ENCODE results near the gene LCN10.
A peak's percentile ranks its signal among the peaks of the same experiment; 100 is the strongest.

Gene LCN10

DNA sequence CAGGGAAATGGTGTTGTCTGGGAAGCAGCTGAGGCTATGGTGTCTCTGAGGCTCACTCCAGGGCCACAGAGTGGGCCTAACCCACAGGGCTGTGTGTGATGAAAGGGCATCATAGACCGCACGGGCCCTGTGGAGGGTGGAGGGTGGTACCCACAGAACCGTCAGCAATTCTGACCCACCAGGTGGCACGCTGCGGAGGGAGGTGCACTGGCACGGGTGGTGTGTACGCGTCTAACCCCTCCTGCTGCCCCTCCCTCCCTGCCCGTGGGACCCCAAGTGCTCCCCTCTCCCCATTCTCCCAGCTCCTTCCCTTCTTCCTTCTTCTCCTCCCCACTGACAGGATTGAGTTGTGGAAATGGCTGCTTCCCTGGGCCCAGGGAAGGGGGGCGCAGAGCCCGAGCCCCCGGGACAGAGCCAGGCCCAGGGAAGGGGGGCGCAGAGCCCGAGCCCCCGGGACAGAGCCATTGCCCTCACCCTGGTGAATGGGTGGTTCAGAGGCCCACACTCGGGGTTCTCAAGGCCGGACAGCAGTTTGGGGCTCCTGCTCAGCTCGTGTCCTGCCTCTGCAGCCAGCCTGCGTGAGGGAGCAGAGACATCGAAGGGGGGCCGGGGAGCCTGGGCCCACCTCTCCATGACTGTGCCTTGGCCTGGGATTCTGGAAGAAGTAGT, 6.8 kb downstream of the LCN10 start:
- DNase-seq: no peak

DNA sequence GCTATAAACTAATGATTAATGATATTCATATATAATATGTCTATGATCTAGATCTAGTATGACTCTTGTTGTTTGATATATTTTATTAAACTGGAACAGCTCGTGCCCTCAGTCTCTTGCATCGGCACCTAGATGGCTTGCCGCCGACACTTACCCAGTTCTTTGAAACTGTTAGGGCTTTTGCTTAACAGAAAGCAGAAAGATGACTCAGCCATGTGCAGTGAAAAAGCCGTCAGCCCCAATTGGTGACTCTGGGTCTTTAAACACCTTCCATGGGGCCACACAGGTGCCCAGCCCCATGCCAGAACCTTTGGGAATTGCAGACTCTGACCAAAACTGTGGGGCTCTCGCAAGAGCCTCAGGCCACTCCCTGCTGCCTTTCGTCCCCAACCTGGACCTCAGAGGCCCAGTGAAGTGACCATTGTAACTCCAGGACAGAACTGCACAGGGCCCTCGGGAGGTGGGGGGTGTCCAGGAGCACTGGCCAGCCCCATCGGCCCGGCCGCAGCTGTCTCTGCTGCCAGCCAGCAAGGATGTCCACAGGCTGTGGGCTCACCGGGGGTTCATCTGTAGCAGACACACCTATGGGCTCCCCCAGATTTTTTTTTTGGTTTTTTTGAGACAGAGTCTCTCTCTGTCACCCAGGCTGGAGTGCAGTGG, 7.8 kb downstream of the LCN10 start:
- no peak for DNase-seq

DNA sequence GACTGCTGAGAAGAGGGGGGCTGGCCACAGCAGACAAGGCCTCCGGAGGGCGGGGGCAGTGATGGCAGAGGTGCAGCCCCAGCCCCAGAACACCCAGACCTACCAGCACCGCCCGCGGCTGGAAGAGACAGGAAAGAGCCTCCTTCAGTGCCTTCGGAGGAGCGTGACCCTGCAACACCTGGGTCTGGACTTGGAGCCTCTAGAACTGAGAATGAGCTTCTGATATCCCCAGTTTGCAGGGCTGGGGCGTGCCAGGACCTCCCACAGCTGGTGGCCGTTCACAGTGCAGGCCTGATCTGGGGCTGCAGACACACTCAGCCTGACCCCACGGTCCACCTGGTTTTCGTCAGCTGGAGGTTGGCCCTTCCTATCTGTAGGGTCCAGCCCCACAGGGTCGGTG, 9.1 kb downstream of the LCN10 start:
- no peak for DNase-seq

DNA sequence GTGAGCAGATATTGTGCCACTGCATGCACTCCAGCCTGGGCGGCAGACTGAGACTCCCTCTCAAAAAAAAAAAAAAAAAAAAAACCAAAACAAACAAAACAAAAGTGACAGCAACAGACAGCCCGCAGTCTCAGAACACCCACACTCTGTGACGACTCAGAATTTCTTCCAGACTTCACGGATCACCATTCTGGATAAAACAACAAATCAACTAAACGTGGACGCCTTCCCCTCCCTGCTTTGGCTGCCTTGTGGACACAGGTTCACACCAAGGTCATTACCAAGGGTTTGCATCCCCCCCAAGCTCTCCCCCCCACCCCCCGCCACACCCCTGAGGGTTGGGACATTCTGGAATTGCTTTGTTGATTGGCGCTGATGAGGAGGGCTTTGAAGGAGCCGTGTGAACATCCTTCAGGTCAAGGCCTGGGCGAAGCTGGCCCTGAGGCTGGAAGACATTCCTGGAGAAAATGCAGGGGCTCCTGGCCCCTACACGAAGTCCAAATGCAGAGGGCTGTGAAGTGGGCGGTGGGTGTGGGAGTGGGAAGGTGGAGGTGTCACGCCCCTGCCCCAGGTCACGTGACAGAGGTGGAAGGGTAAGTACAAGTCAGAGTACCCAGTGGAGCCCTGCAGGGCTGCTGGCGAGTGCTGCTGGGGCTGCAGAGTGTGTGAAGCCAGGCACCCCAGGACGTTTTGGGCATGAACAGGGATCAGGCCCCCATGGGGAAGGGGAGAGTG, 10.1 kb downstream of the LCN10 start:
- no peak for DNase-seq

DNA sequence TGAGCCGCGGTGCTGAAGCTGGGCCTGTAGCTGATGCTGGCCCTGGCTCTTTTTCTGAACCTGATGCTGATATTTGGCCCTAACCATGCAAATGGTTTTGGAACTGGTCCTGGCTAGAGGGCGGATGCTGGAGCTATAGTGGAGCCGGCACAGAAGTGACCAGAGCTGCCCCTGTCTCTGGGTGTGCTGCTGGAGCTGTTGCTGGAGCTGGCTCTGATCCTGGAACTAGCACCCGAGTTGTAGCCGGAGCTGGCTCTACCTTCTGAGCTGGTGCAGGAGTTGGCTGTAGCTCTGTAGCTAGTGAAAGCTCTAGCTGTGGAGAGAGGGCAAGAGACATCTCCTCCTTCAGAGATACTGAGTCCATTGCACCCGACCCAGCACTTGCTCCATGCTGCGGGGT, 12.8 kb downstream of the LCN10 start:
- no peak for DNase-seq

DNA sequence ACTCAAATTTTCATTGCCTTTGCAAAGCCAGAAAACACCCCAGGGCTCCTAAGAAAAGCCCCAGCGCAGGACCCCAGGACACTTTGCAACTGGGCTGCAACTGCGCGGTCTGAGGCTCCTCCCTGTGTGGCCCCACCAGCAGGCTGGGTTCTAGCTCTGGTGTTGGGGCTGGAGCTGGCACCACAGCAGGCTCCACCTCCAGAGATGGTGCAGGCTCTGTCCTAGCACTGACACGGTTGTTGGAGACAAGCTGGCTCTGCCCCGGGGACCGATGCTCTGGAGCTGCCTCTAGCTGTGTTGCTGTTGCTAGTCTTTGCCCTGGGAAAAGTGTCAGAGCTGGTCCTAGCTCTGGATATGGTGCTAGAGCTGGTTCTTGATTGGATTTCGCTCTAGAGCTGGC, 13.6 kb downstream of the LCN10 start:
- DNase-seq: no peak

DNA sequence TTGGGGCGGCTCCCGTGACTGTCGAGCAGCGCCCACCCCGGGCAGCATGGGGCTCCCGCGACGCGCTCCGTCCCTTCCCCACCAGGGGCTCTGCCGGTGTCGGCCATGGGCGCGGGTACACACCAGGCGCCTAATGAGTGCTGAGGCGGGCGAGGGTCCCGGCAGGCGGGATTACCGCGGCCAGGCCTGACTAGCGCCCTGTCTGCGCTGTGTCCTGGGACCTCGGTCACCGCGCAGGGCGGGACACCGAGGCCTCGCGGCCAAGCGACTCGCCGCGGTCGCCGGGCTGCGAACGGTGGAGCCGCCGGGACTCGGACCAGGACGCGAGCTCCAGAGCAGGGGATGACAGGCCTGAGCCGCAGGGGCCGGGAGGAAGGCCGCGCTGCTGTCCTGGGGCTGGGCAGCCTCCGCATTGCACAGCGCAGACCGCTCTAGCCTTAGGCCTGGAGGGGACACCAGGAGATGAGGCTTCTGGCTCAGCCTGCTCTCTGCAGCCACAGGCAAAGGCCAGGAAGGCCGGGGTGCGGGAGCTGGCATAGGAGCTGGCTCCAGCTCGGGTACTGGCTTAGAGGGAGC, 14.1 kb downstream of the LCN10 start:
- no peak for DNase-seq

DNA sequence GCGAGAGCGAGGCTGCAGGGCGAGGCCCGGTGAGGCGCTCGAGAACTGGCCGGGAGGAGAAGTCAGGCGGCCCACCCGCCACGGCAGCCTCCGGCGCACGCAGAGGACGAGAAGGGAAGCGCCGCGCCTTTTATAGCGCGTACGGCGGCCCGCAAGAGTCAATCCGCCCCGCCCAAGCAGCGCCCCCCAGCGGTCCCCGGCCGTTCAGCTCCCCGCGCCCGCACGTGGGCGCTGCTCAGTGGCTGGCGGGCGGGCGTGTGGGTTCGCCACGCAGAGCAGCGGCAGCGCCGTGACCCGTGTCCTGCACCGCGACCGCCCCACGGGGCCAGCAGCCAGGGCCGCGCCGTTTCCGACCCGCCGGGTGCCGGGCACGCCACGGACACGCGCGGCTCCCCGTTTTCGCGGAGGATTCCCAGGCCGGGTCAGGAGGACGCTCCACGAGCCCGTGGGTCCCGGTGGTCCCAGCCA, 14.6 kb downstream of the LCN10 start:
- peak; percentile 92 for DNase-seq

DNA sequence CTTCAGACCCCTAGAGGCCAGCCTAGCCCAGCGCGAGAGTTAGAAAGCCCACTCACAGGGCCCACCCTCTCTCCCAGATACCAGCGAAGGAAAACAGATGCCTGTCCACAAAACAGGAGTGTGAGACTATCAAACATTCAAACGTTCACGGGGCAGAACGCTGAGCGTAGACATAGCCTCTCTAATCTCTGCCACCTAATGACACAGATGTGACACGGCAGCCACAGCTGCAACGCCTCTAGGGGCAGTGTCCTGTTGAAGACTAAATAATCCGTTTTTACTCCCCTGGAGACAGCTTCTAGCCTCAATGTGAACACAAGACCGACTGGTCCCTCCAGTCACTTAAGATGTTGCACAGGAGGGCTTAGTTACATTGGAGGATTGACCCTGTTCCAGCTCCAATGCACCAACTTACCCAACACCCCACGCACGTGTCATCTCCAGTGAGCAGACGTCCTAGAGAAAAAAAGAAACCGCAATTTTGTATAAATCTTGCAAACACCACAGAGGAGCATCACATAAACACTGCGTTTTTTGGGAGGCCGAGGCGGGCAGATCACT, 16.0 kb downstream of the LCN10 start:
- DNase-seq: peak; percentile 64

DNA sequence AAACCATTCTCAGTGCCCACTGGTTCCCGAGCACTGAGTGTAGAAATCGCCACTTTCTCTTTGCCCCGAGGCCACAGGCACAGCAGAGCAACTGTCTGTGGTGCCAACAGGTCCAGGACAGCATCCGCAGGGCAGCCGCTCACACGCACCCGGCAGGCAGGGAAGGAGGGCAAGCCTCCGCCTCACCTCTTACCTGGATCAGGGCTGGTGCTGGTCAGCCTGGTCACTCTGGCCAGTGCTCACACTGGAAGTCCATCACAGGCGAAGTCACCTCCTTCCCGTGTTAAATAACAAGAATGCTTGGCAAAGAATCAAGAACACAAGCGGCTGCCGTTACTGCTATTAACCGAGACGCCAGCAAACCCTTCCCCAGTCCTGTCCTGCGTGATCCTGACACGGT, 16.6 kb downstream of the LCN10 start:
- DNase-seq: no peak

DNA sequence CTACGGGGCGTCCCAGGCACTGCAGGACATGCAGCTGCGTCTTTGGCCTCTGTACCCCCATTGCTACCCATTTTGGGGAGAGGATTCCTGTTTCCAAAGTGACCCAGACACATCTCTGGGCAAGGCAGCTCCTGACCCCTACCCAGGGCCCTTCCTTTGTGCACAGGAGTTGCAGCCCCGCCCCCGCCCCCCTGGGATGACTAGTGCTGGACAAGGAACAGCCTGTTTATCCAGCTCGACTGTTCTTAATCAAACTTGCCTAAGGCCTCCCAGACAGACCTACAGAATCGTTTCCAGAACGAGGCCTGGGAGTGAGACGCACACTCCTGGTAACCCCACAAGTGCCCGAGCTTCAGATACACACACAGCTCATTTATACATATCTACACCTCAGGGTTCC, 17.1 kb downstream of the LCN10 start:
- no peak for DNase-seq

DNA sequence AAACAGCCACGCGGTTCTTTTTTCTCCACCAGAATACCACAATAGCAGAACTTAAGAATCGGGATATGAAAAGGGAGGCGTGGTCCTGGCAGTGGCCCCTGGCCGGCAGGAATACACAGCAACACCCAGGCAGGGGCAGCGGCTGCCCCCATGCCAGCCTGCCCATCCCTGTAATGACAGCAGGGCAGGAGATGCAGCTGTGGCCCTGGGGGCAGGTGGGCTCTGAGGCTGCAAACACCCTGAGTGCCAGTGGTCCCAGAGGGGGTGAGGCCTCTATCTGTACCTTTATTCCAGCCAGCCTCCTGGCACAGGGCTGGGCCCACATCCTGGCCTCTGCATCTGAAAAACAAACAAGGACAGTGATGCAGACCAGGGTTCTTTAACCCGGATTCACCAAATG, 18.0 kb downstream of the LCN10 start:
- DNase-seq: no peak

DNA sequence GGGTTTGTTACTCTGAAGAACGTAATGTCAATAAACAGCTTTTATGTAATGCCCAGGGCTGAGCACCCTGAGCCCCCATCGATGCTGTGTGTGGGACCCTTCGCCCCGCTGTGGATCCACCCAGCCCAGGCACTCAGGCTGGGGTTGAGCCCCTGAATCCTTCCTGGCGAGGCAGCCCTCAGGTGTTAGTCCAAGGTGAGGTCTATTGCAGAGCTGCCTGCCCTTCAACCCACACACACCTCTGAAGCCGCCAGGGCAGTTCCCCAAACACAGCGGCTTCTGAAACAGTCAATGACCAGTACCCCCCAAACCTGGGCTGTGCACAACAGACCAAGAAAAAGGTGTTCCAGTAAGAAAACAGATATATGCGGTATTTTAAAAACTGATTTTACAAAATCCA, 18.8 kb downstream of the LCN10 start:
- DNase-seq: no peak

DNA sequence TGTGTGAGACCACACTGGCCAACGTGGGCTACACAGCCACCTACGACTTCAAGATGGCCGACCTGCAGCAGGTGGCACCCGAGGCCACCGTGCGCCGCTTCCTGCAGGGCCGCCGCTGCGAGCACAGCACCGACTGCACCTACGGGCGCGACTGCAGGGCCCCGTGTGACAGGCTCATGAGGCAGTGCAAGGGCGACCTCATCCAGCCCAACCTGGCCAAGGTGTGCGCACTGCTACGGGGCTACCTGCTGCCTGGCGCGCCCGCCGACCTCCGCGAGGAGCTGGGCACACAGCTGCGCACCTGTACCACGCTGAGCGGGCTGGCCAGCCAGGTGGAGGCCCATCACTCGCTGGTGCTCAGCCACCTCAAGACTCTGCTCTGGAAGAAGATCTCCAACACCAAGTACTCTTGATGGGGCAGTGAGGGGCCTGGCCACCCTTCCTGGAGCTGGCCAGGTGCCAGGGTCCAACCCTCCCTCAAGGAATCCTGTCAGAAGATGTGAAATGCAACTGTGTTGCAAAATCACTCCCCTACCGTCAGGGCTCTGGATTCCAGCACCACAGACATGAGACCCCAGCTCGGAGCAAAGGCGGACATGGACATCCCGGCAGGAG, 19.3 kb downstream of the LCN10 start:
- DNase-seq: no peak

DNA sequence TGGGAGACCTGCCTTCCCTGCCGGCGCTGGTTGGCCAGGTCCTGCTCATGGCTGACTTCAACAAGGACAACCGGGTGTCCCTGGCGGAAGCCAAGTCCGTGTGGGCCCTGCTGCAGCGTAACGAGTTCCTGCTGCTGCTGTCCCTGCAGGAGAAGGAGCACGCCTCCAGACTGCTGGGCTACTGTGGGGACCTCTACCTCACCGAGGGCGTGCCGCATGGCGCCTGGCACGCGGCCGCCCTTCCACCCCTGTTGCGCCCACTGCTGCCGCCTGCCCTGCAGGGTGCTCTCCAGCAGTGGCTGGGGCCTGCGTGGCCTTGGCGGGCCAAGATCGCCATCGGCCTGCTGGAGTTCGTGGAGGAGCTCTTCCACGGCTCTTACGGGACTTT, 19.8 kb downstream of the LCN10 start:
- no peak for DNase-seq

DNA sequence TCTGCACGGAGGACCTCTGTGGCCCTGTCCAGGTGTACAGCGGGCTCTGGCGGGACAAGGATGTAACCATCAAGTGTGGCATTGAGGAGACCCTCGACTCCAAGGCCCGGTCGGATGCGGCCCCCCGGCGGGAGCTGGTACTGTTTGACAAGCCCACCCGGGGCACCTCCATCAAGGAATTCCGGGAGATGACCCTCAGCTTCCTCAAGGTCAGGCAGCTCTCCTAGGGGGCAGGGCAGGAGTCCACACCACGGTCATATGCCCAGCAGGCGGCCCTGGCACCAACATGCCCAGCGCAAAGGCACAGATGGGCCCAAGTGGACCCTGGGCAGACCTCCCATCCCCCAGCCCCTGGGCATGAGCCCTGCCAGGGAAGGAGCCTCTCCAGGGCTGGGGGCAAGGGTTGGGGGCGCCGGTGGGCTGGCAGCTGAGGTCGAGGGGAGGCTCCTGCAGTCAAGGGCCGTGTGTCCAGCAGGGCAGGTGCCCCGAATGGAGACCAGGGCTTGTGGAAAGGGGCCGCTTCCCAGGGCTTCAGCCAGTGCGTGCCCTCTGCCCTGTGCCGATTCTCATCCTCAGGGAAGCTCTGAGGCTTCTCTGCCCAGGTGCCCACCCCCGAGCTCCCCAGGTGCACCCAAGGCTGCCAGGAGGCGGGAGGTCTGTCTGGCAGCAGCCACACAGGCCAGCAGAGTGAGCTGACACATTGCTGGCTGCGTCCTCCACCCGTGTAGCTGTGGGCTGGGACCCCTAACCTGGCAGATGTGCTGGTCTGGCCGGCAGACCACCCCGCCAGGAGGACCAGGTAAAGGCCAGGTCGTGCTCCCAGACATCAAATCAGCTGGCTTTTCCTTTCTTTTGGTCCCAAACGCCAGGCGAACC, 20.4 kb downstream of the LCN10 start:
- DNase-seq: no peak

DNA sequence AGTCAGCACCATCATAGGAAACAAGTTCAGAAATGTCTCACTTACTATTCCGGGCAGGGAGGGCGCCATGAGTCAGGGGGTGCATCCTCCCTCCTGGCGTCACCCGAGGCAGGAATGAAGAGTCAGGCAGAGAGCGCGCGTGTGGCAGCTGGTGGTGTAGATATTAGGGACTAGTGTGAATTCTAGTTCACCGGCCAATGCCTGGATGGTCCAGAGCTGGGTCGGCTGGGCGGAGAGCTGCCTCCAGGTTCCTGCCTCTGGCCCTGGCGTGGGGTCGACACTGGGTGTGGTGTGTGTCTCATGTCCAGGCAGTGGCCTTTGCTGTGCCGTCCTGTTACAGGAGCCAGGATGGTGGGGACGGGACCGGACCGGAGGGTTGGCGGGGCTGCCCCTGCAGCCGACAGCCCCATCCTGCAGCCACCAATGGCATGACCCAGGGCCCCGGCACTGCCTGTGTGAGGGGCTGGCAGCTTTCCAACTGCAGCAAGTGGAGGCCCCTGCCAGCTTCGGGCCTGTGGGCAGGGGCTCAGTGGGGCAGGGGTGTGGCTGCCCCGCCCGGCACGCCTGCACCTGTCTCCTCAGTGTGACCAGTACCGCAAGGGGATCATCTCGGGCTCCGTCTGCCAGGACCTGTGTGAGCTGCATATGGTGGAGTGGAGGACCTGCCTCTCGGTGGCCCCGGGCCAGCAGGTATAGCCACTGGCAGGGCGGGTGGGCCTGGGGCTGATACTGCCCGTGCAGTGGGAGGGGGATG, 21.2 kb downstream of the LCN10 start:
- DNase-seq: no peak

DNA sequence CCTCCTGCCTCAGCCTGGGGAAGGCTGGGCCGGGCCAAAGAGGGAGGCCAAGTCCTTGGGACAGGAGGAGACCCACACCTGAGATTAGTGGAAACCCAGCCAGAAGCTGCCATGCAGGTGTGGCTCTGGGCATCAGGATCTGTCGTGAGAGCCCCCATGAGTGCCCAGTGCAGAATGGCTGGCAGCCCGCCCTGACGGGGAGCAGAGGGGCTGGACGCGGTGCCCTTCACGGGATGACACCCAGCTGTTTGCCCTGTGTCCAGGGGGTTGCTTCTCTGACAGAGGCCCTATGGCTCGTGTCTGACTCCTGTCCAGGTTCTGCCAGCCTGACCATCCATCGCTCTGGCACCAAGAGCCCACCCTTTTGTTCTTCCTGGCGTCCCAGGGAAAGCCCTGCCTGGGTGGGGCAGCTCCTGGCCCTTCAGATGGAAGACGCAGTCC, 21.8 kb downstream of the LCN10 start:
- DNase-seq: no peak

DNA sequence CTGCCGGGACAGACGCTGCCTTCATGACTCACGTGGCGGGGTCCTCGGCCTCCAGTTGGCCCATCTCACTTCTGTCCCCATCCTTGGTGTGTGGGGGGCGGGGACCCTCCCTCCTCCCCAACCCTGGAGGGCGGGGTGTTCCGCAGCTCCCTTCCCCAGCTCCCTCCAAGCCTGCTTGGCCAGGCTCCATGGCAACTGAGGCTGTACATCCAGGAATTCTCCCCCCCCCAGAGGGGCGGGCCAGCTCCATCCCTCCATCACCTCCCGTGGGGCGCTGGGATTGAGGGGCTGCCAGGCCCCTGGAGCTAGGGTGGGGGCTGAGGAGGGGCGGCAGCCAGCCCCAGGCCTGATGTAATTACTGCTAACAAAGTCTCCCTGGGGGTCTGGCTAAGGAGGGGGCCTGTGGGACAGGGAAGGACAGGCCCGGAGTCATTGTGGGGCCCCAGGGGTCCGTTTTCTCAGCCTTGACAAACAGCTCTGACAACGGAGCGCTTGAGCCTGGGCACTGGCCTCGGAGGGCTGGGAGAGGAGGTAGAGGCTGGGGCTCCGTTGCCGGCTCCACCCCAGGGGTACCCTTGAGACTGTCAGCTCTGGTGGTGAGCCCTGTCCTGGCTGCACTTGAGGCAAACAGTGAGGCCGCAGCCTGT, 22.4 kb downstream of the LCN10 start:
- DNase-seq: no peak

DNA sequence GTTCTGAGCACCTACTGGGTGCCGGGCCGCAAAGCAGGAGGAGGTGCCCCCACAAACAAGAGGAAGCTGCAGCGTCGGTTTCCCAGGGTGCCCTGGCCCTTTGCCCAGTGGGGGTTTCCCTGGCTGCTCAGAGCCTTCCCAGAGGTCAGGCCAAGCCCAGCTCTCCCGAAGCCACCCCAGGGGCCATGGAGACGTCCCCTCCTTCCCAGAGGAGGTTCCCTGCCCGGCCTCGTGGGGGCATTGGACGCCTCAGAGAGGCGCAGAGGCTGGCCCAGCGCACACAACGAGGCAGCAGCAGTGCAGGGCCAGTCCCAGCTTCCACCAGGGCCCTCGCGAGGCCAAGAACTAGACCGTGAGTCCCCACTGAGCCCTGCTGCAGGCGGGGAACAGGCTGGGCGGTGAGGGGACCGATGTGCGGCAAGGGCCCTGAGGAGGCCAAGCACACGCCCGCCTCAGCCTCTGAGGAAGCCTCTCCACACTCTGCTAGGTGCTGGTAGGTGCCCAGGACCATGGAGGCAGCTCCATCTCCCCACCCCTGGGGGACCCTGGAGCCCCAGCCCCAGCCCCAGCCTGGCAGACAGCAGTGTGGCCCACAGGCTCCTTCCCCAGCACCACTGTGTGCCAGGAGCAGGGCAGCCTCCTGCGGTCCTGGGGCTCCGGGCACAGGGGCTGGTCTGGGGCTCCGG, 23.4 kb downstream of the LCN10 start:
- peak; percentile 35 for DNase-seq
